HCT116 (cell line): ENCODE results near the gene BIN2. TPM values are rescaled to one million over a fixed set of nuclear protein-coding genes. Genes with fewer than 3 reads are reported as not detected.

Source experiments
- ATAC-seq: fragments of 200-7000 bp; cut with Tn5 transposase; 2 replicates; pipeline ENCODE4 v1.9.1; 2020; ENCODE audit warnings: mild to moderate bottlenecking, moderate library complexity
- BruUV-seq: library from RNA; stranded (reverse); fragments of 400-500 nt; replicated peaks from 2 replicates; lab custom pipeline; 2021; lab: Mats Ljungman, UMichigan
- CTCF ChIA-PET: fragments of 300-600 bp; sonication (Branson Sonifier 250); formaldehyde crosslinking; loops from one replicate; lab custom pipeline; 2021; ENCODE audit warnings: antibody characterized with exemption; lab: Charles Lee
- POLR2A ChIA-PET: fragments of 300-600, 350-600 bp; sonication (Branson Sonifier 250); formaldehyde crosslinking; loops from one replicate; lab custom pipeline; 2021; ENCODE audit warnings: antibody characterized with exemption; lab: Charles Lee
- RAD21 ChIA-PET, 2 experiments: fragments of 300-600 bp; sonication (Branson Sonifier 250); formaldehyde crosslinking; loops; one replicate each; lab custom pipeline; 2023; ENCODE audit warnings: low total read pairs in 2 of 2; ENCODE audit not compliant: uncharacterized antibody in 2 of 2, unreplicated experiment in 2 of 2, low non-redundant PET in 1 of 2; lab: Charles Lee
- DNase-seq: peaks from one replicate; pipeline ENCODE4 v3.0.0-alpha.2; 2010; ENCODE audit warnings: low read depth, low spot score
- H2AFZ ChIP-seq: fragments of 200-600 bp; shearing (Covaris generic), sonication (generic); 2 replicates; pipeline ENCODE4 v1.6.1; 2017; ENCODE audit warnings: low read depth, mixed run types, mixed read lengths, antibody characterized with exemption, low read length; ENCODE audit not compliant: poor library complexity, severe bottlenecking
- H3K27ac ChIP-seq: 2 replicates; pipeline ENCODE4 v1.5.1; 2012; ENCODE audit warnings: low read depth, low read length
- H3K27me3 ChIP-seq: fragments of 200-600 bp; sonication (generic); 2 replicates; pipeline ENCODE4 v1.6.1; 2016; ENCODE audit warnings: mixed run types, low read length, mixed read lengths; ENCODE audit not compliant: insufficient read depth
- H3K36me3 ChIP-seq, 2 experiments: fragments of 200-500 bp in 1 of 2; fragments of 200-600 bp in 1 of 2; sonication (Bioruptor generic) in 1 of 2; sonication (generic) in 1 of 2; 2 replicates each; pipeline versions ENCODE4 v1.5.1 to v1.6.1; 2014 to 2016; ENCODE audit warnings: low read length in 2 of 2, inconsistent platforms in 1 of 2, mixed read lengths in 1 of 2, mixed run types in 1 of 2; ENCODE audit not compliant: insufficient read depth in 2 of 2, control insufficient read depth in 1 of 2
- H3K4me1 ChIP-seq, 2 experiments: fragments of 200-600 bp in 1 of 2; sonication (generic) in 1 of 2; 2 replicates each; pipeline versions ENCODE4 v1.5.1 to v1.6.1; 2012 to 2017; ENCODE audit warnings: low read length in 2 of 2, inconsistent platforms in 1 of 2, mild to moderate bottlenecking in 1 of 2, mixed read lengths in 1 of 2, mixed run types in 1 of 2, moderate library complexity in 1 of 2; ENCODE audit not compliant: insufficient read depth in 2 of 2, control insufficient read depth in 1 of 2
- H3K4me2 ChIP-seq: fragments of 200-600 bp; sonication (generic); 2 replicates; pipeline ENCODE4 v1.6.1; 2017; ENCODE audit warnings: mixed run types, low read length, mixed read lengths
- H3K4me3 ChIP-seq, 2 experiments: fragments of 200-600 bp in 1 of 2; sonication (generic) in 1 of 2; replicated peaks in 1 of 2; 2 replicates each; pipeline ENCODE4 v1.5.1; 2011 to 2016; ENCODE audit warnings: low read length in 2 of 2, control low read depth in 1 of 2, low read depth in 1 of 2, mild to moderate bottlenecking in 1 of 2, mixed read lengths in 1 of 2, mixed run types in 1 of 2
- H3K79me2 ChIP-seq: fragments of 200-600 bp; sonication (generic); 2 replicates; pipeline ENCODE4 v1.6.1; 2017; ENCODE audit warnings: mild to moderate bottlenecking, mixed run types, low read length, moderate library complexity, mixed read lengths; ENCODE audit not compliant: insufficient read depth
- H3K9ac ChIP-seq: fragments of 200-600 bp; sonication (generic); 2 replicates; pipeline ENCODE4 v1.6.1; 2016; ENCODE audit warnings: low read length, mixed read lengths
- H3K9me2 ChIP-seq: fragments of 200-600 bp; sonication (generic), shearing (Covaris generic); 2 replicates; pipeline ENCODE4 v1.6.1; 2017; ENCODE audit warnings: mixed run types, mild to moderate bottlenecking, moderate library complexity; ENCODE audit not compliant: insufficient read depth
- H3K9me3 ChIP-seq, 2 experiments: fragments of 200-500 bp in 1 of 2; fragments of 200-600 bp in 1 of 2; sonication (Bioruptor generic) in 1 of 2; sonication (generic) in 1 of 2; 2 replicates each; pipeline ENCODE4 v1.6.1; 2014 to 2017; ENCODE audit warnings: low read length in 2 of 2, mixed read lengths in 2 of 2, inconsistent platforms in 1 of 2, low read depth in 1 of 2, mild to moderate bottlenecking in 1 of 2, mixed run types in 1 of 2, moderate library complexity in 1 of 2; ENCODE audit not compliant: control insufficient read depth in 1 of 2, insufficient read depth in 1 of 2
- H4K20me1 ChIP-seq: fragments of 200-600 bp; sonication (generic), shearing (Covaris generic); 2 replicates; pipeline ENCODE4 v1.6.1; 2017; ENCODE audit warnings: mixed run types, mild to moderate bottlenecking, moderate library complexity; ENCODE audit not compliant: insufficient read depth
- POLR2A ChIP-seq: IDR thresholded peaks from 2 replicates; pipeline ENCODE4 v1.7.0; 2011; ENCODE audit warnings: borderline replicate concordance; ENCODE audit not compliant: insufficient read depth, insufficient read length; ENCODE audit errors: extremely low read depth
- POLR2AphosphoS5 ChIP-seq: IDR thresholded peaks from 2 replicates; pipeline ENCODE4 v1.6.1; 2011; ENCODE audit warnings: mild to moderate bottlenecking, low read depth, low read length, moderate library complexity
- SIN3A ChIP-seq: IDR thresholded peaks from 2 replicates; pipeline ENCODE4 v1.6.1; 2012; ENCODE audit warnings: low read depth
- ZFX ChIP-seq: fragments of 450-650 bp; IDR thresholded peaks from 2 replicates; pipeline ENCODE4 v1.6.1; 2017
- intact Hi-C: fragments of 100-400 bp; cut with micrococcal nuclease; formaldehyde crosslinking; loops from 2 replicates; pipeline ENCODE4 v1.10.0; 2022
- total RNA-seq: library from RNA; stranded (reverse); gene quantifications from one replicate; pipeline ENCODE4 v1.2.1, GENCODE V29; 2021; ENCODE audit not compliant: unreplicated experiment

Gene BIN2
- total RNA-seq, 1 experiment from 2014 or later: 0.22 TPM

DNA sequence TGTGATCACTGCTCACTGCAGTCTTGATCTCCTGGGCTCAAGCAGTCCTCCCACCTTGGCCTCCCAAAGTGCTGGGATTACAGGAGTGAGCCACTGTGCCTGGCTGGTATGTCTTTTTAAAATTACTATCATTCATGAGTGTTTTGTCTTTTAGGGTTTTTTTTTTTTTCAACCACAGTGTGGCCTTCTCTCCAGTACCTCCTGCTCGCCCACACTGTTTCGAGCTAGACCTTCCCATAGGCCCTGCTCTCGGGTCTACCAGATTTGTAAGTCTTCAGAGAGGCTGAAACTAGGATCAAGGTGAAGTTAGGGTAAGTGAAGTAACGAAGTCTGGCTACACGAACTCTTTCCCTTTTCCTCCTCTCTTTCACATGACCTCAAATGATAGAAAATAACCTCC is 1.5 kb downstream of the BIN2 start:
- no peak for ATAC-seq
- Histone ChIP-seq H3K27me3 (no peaks in the 10 kb centered on the region), H3K9me3 (no peaks in the 10 kb centered on the region), H3K4me2 (no peak overlapping the region), H4K20me1 (no peaks in the 10 kb centered on the region), H3K4me3 (no peak overlapping the region), H2AFZ (no peak overlapping the region), H3K79me2 (no peaks in the 10 kb centered on the region), H3K36me3 (no peaks in the 10 kb centered on the region), H3K27ac (no peak overlapping the region), H3K4me1 (no peaks in the 10 kb centered on the region), H3K9ac (no peak overlapping the region), H3K9me2 (no peaks in the 10 kb centered on the region)
- TF ChIP-seq POLR2A: no peak
- TF ChIP-seq SIN3A: no peak
- no peak for TF ChIP-seq POLR2AphosphoS5
- intact Hi-C loops: no loop called here
- ChIA-PET RAD21 (no interaction called here), POLR2A (no interaction called here), CTCF (no interaction called here)
- no peak for DNase-seq
- no TSS peak for BruUV-seq

DNA sequence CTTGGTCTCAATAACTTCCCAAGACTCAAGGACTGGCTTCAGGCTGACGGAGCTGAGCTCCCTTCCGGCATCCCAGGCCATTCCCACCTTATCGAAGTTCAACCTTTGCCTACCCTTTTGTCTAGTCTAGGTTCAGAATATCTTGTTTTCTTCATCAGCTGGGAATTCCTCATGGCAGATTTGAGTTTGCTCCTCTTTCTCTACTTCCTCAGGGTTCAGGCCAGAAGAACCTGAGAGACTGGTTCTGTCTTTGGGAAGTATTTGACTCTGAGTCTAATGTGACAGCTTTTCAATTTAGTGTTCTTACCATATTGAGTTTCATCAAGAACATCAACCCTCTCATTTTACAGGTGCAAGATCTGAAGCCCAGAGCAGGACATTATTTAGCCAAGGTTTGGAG is 2.1 kb downstream of the BIN2 start:
- POLR2A ChIA-PET: no interaction called here

More for the DNA sequence above, 2.1 kb downstream of the BIN2 start:
- intact Hi-C loops: no loop called here
- Histone ChIP-seq H3K27me3 (no peaks in the 10 kb centered on the region), H3K36me3 (no peaks in the 10 kb centered on the region), H3K9me3 (no peaks in the 10 kb centered on the region), H3K4me3 (no peak overlapping the region), H3K4me2 (no peak overlapping the region), H3K9me2 (no peaks in the 10 kb centered on the region), H2AFZ (no peak overlapping the region), H3K27ac (no peak overlapping the region), H3K9ac (no peak overlapping the region), H4K20me1 (no peaks in the 10 kb centered on the region), H3K4me1 (no peaks in the 10 kb centered on the region), H3K79me2 (no peaks in the 10 kb centered on the region)
- no peak for TF ChIP-seq ZFX
- DNase-seq: no peak
- no peak for ATAC-seq
- BruUV-seq: no TSS peak
- ChIA-PET CTCF (no interaction called here), RAD21 (no interaction called here)
